Kidney capillary endothelial cell (primary cell): ENCODE results near the gene RRP36.
"Not testable (repeated sequence)": the region's sequence is repeated elsewhere in the genome, so short reads cannot be mapped to it uniquely, and the experiment has no call there.

Source experiments
- DNase-seq: peaks from one replicate; pipeline ENCODE4 v3.0.0-alpha.2; 2018; ENCODE audit warnings: low spot score

RRP36 gene

DNA sequence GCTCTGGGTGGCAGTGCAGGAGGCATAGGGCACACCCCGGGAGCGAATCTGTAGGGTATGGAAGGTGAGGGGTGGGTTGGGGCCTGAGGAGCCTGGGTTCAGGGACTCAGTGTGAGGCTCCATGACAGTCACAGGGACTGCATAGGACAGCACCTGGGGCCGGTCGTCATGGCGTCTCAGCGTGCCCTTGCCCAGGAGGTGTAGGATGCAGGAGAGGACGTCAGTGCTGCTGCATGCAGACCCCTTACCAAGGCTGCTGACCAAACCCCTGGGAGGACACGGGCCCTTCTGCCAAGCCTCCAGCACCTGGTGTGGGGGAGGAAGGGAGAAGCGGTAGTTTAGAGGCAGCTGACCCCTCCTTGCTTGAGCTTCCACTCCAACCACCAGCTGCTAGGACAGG lies 16.3 kb downstream of the RRP36 start:
- no peak for DNase-seq

DNA sequence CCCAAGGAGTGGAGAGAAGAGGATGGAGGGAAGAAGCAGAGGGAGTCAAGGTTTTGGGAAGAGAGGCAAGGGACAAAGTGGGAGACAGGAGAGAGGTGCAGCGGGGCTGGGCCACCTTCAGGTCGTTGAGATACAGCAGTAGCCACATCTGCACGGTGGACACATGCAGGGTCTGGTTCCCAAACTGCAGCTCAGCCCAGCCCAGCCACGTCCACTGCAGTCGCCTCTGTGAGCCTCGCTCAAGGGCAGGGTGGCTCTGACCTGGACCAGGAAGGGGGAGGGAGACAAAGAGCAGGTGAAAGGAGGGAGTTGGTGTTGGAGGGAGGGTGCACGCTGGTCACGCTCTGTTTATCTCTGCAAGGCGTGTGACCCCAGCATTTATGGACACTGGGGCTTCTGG lies 17.3 kb downstream of the RRP36 start:
- no peak for DNase-seq

DNA sequence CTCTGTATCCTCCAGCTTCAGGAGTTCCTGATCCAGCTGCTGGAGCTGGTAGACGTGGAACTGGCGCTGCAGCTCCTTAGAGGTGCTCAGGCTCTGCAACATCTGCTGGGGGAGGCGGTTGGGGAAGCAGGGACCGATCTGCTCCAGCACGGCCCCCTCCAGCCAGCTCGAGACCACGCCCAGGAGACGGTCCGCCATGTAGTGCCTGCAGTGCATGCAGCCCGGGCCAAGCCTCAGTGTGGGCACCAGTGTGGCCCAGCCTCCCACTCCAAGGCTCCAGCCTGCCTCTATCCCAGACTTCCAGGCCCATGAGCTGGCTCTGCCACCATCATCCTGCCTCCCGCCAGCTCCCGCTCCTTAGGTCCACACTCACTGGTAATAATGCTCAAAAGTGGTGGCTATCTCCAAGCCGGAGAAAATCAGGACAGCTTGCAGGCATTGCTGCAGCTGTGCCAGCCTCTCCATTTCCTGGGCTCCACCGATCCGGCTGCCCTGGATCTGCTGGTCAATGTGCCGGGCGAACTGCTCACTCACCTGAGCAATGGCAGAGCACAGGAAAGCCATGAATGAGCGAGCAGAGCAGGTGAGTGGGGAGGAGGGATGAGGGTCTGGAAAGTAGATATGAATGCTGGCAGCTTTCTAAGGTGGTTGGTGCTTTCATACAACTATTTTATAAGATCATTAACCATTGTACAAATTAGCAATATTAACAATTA lies 19.3 kb downstream of the RRP36 start:
- no peak for DNase-seq

DNA sequence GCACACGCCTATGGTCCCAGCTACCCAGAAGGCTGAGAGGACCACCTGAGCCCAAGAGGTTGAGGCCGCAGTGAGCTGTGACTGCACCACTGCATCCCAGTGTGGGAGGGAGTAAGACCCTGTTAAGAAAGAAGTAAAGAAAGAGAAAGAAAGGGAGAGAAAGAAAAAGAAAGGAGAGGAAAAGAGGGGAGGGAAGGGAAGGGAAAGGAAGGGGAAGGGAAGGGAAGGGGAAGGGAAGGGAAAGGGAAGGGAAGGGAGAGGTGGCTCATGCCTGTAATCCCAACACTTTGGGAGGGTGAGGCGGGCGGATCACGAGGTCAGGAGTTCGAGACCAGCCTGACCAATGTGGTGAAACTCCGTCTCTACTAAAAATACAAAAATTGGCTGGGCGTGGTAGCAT lies 20.1 kb downstream of the RRP36 start:
- not testable (repeated sequence) for DNase-seq

DNA sequence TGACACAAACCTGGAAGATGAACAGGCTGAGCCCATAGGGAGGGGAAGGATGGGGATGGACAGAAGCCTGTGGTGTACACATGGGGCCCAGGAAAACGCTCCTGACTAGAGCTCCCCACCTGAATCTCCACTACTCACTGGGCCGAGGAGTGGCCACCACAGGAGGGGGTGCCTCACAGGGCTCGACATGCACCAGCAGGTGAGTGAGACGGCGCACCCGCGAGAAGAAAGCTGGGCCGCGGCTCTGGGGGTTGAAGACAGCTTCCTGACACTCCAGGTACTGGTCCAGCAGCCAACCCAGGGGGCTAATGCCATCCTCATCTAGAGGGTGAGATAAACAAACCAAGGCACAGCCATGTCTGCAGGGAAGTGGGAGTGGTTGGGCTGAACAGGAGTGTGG lies 21.9 kb downstream of the RRP36 start:
- no peak for DNase-seq

DNA sequence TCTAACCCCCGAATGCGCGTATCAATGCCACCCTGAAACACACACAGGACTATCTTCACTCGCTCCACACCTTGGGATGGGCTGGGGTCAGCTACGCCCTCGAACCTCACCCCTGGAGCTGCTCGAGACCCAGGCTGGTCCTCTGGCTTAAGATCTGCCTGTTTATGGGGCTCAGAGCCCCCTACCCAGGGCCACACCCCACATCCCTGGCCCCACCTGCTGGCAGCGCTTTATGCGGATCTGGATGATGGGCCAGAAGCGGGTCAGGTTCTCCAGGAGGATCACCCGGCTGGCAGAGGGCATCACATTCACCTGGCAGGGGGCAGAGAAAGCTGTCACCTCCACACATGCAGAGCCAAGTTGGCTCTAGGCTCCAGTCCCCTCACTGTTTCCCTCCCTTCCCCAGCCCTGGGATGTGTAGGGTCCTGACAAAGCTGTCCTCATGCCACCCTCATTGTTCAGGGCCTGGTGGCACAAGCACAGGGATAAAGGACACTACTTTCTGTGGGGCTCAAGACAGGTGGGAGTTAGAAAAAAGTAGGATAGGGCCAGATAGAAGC lies 24.0 kb downstream of the RRP36 start:
- no peak for DNase-seq

DNA sequence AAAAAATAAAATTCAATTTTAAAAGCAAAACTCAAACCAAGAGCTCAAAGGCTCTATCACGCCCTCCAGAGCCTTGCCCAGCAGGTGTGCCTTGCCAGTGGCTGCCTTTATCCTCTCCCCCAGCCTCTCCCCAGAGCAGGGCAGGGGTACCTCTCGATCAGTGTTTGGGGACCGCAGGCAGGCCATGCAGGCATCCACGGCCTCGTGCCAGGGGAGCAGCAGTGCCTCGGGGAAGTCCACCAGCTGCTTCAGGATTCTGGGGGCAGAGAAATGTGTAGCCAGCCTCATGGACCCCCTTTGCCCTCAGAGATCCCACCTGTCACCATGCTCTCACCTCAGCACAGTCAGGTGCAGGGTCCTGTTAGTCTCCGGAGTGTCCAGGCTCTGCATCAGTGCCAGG lies 26.6 kb downstream of the RRP36 start:
- DNase-seq: no peak

DNA sequence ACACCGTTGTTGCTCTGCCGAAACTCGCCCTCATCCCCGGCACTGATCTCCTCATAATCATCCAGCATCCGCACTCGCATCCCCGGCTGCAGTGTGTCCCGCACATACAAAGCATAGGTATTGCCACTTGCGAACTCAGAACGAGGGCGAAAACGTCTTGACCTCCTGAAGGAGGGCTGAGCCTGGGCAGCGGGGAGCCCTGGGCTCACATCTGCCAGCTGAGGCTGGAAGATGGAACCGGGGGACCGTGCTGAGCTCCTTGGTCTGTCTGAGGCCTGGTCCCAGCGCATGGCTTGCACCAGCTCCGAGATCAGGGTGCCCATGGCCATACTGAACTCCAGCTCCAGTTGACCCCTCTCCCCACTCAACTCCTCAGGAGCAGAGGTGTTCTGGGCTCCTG lies 29.6 kb downstream of the RRP36 start:
- DNase-seq: no peak

DNA sequence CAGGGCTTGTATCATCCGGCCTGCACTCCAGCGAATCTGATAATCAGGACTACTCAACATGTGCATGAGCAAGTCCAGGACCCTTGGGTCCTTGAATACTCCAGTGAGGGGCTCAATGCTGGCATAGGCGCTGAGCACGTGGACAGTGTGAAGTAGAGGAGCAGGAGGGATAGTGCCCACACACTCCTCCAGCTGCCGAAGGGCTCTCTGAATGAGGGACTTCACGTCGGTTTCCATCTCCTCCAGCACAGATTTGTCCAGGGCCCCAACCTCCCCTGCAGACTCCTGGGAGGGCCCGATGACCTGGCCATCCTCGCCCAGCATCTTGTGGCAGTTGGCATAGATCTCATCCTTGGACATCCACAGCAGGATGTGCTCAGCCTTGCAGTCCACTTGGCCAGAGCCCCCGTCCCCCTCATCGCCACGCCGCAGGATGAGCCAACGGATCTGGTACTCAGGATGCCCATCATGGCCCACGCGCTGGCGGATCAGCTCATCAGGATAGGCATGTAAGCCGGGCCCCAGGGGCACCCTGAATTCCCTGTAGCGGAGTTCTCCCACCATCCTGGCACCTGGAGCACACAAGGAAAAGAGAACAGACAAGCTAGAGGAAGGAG lies 30.9 kb downstream of the RRP36 start:
- no peak for DNase-seq

DNA sequence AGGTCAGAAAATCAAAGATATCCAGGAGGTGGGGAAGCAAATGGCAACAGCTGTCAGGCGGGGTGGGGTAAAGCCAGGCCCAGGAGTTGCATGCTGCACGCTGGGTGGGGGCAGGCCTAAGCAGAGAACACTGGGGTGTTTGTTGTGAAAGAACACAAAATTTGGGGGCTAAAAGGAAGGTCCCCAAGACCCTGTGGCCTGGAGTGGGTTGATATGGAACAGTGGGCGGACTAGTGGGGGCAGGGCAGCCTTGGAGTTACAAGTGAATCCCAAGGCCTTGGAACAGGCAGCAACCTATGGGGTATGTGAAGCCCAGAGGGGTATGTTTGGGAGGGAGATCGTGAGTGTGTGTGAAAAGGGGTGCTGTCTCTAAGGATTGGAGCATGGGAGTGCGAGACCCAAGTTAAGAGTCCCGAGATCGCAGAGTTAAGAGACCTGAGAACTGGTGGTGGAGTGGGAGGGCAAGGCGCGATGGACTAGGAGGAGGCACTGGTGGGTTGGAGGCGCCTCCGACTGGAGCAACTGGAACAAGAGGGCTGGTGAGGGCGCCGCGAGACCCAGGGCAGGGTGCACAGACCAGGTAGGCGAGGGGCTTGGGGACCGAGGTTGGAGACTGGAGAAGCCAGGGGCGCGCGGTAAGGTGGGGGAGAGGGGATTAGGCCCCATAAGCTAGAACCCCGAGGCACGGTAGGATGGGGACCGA lies 31.6 kb downstream of the RRP36 start:
- DNase-seq: no peak

DNA sequence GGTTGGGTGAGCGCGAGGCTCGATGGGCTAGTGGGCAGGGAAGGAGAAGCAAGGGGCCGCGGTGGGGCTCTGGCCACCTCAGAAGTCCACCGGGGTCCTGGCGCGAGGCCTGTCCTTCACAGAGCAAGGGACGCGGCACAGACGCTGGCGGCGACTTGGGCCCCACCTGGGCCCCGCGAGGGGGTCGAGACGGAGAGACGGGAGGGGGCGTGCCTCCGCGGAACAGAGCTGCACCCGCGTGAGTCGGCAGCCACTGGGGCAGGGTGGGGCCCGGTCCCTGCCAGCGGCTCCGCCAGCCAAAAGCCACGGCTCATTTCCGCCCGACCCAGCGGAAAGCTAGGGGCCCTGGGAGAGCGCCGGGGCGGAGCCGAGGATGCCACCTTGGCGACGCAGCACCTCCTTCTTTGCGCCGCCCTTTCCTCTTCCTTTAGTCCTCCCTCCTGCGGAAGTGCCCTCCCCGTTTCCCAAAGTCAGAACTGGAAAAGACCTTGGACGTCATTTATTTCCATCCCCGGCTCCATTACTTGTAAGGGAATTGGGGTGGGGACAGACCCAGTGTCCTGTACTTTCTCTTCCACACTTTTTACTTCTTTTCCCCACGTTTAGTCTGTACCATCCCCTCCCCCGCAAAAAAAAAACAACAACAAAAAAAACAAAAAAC lies 32.3 kb downstream of the RRP36 start, which contains the start of gene CUL7:
TSS of gene CUL7 (minus strand) at position 307 of the 661 bp plus-strand sequence. CDS start 1,063 bp downstream, outside the sequence.
- DNase-seq: peak; percentile 92

DNA sequence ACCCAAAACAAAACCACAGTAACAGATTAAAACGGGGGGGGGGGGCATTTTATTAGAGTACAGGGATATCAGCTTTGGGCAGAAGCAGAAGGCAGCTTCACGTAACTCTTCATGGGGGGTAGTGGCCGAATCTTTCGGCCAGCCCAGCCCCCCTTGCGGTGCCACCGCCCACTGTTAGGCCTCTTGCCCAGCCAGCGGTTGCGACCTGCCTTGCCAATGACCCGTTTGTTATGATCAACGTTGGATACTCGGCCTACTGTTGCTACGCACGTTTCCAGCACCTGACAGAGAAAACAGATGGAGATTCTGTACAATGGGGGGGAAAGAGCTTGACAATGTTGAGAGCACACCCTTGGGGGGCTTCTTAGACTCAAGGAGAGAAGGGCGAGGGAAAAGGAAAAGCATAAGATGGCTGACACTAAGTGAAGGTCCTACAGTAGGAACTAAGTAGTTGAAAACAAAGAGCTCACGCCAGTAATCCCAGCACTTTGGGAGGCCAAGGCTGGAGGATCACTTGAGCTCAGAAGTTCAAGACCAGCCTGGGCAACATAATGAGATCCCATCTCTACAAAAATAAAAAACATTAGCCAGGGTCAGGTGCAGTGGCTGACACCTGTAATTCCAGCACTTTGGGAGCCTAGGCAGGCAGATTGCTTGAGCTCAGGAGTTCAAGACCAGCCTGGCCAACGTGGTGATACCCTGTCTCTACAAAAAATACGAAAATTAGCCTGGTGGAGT lies 33.0 kb downstream of the RRP36 start:
- no peak for DNase-seq

DNA sequence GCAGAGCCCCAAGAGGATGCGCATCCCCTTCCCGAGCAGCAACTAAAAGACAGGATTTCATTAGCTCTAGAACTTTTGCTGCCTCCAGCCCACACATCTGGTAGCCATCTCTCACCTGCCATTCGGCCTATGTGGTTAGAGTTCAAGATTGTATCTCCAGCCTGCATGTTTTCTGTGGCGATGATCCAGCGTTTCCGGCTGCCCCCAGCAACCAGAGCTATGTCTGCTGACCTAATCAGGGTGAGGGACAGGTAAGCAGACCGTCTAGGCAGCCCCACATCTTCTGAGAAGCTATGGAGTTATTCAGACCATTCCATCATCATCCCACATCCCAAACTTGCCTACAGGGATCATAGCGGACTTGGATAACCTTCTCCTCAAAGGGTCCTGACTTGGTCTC lies 34.5 kb downstream of the RRP36 start:
- no peak for DNase-seq

DNA sequence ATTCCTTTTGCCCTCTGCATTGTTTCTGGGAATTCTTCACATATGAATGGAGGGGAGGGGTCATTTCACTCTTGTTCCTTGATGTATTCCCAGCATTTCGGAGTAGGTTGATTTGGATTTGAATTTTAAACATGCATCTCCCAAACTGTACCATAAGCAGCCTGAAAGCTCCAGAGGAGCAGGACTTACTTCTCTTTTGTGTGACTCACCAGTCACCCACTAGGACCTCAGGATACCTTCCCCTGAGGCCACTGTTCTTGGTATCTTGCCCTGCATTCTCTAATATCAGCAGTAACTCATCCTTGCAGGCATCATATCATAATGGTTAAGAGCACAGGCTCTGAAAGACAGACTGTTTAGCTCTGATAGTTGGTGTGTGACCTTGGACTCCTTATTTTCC lies 37.1 kb downstream of the RRP36 start:
- DNase-seq: no peak

DNA sequence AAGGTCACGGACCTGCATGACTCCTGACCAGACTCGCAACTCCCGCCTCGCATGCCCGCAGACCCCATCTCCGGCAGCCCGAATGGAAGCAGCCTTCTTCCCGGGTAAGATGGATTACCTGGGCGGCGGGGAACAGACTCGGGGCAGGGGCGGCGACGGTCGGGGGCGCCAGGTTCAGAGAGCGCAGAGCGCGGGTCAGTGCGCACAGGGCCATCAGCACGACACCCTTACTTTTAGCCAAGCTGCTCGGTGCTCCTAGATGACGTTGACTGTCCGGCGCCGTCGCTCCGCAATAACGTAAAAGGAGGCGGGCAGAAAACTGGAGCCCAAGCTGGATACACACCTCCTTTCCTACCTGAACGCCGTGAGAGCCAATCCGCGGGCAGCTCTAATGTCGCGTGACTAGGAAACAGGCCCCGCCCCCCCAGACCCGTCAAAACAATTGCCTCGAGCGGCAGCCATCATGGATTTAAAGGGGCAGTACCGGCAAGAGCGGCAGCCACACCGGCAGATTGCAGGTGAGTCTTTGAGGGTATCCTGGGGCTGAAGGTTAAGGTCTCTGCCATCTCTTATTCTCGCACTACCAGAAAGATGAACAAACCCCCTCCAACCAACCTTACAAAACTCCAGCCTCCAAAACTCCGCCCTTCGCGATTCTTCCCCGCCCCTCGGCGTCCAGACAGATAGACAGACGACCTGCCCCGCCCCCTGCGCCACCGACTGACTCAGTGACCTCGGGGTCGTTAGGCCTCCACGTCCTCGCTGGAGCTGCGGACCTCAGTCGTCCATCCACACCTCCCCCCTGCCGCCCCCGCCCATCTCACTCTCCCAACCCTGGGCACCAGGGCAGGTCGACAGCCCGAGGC lies 38.0 kb downstream of the RRP36 start, which contains the start of the genes KLC4 and MRPL2:
TSS of gene KLC4 (plus strand) at position 464 of the 866 bp plus-strand sequence. CDS start 1,705 bp downstream, outside the sequence.
TSS of gene MRPL2 (minus strand) at position 267 of the 866 bp plus-strand sequence. CDS start at position 214, 53 bp downstream.
- peak; percentile 96 for DNase-seq

DNA sequence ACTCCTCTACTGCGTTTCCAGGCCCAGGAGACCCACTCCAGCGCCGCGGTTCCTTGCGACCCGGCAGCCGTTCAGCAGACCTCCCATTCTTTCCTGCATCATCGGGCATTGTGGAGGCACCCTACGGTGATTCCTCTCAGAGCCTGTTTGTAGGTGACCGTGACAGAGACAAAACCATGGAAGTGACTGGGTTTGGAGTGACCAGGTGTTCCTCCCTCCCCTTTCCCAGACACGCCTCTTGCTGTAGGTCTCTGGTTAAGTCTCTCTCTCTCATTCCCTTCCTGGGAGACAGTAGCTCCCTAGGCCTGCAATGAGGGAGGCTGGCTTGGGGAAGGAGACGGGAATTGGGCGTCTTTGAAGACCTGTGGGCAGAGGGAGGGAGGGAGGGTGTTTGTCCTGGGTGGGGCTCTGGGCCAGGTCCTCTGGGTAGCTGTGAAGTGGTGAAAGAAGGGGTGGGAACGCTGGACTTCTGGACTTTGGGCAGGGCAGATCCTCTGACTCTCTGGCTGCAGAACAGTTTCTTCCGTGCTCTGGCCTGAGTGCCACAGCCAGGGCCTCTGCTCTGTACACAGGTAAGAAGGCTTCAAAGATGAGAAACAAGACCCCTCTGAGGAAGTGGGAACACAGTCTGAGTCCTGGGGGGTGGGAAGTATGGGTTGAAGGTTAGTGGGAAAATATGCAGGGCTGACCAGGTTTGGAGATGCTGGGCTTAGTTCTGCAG lies 38.8 kb downstream of the RRP36 start:
- no peak for DNase-seq

DNA sequence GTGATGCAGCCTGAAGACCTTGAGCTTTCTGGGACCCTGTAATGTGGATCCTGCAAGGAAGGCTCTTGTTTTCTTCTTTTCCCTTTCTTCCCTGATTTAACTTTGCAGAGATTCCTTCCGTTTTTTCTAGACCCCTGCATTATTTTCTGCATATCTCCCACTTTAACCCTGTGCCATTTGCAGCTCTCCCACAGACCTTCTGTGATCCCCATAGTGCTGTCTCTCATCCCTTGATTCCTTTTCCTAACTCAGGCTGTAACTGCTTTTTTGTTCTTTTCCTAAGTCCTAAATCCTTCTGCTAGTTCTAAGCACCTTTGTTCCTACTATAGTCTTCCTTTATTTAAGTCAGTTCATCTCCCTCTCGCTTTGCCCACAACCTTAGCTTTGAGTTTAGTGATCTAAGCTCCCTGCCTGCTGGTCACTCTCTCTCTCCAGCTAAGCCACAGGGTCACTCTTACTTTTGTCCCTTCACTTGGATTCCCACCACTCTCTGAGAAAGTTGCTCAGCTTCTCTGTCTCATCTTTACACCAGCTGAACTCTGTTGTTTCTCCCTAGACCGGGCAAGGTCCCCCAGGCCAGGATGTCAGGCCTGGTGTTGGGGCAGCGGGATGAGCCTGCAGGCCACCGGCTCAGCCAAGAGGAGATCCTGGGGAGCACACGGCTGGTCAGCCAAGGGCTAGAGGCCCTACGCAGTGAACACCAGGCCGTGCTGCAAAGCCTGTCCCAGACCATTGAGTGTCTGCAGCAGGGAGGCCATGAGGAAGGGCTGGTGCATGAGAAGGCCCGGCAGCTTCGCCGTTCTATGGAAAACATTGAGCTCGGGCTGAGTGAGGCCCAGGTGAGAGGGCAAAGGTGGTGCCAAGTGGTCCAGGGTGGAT lies 39.6 kb downstream of the RRP36 start:
- no peak for DNase-seq

DNA sequence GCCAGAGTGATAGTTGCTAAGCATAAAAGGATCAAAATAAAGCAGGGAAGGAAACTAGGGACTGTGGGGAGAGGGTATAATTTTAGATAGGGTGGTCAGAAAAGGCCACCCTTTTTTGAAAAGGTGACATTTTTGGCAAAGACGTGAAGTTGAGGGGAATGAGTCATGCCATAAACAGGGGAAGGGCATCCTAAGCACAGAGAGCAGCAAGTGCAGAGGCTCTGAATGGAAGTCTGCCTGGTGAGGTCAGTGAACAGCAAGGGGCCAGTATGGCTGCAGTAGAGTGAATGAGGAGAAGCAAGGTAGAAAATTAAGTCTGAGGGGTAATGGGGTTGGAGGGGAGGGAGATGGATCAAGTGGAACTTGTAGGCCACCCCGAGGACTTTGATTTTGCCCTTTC lies 40.4 kb downstream of the RRP36 start:
- no peak for DNase-seq

DNA sequence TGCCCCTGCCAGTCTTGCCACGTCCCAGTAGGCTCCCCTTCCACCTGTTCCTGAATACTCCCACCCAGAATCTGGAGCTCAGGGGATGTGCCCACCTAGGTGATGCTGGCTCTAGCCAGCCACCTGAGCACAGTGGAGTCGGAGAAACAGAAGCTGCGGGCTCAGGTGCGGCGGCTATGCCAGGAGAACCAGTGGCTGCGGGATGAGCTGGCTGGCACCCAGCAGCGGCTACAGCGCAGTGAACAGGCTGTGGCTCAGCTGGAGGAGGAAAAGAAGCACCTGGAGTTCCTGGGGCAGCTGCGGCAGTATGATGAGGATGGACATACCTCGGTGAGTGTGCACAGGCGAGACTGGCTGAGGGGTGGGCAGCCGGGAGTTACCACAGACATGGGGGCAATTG lies 41.4 kb downstream of the RRP36 start:
- DNase-seq: no peak
